Prostate gland (tissue), 2 donors: ENCODE measurements around the gene ANKMY1. TPM values are rescaled to one million over a fixed set of nuclear protein-coding genes. Genes with fewer than 3 reads are reported as not detected.

Experiments used
- DNase-seq: peaks from one replicate; pipeline ENCODE4 v3.0.0-alpha.2; 2019; ENCODE audit warnings: low spot score
- H3K27ac ChIP-seq, 2 donors: fragments of 200-600 bp; sonication (generic); 2 replicates each; pipeline ENCODE4 v1.5.1; 2017 to 2019
- H3K27me3 ChIP-seq: fragments of 200-600 bp; sonication (generic); replicated peaks from 2 replicates; pipeline ENCODE4 v1.5.1; 2019; ENCODE audit not compliant: insufficient read depth
- H3K36me3 ChIP-seq, 2 donors: fragments of 200-600 bp; sonication (generic); 1 replicate in 1 of 2; 2 replicates in 1 of 2; pipeline versions ENCODE4 v1.5.1 to v1.8.1; 2017 to 2019
- H3K4me1 ChIP-seq: fragments of 200-600 bp; sonication (generic); replicated peaks from 2 replicates; pipeline ENCODE4 v1.5.1; 2019
- H3K4me3 ChIP-seq, 2 donors: fragments of 200-600 bp; sonication (generic); 2 replicates each; pipeline ENCODE4 v1.5.1; 2017 to 2019
- H3K9me3 ChIP-seq: fragments of 200-600 bp; sonication (generic); 2 replicates; pipeline ENCODE4 v1.5.1; 2017
- CTCF ChIP-seq, 4 experiments: fragments of 200-600 bp in 2 of 4; fragments of 450-650 bp in 2 of 4; sonication (generic) in 2 of 4; IDR thresholded peaks; 1 replicate in 3 of 4; 2 replicates in 1 of 4; pipeline ENCODE4 v1.5.1; 2016 to 2019; ENCODE audit warnings: antibody characterized with exemption in 4 of 4, mild to moderate bottlenecking in 2 of 4, moderate library complexity in 2 of 4
- POLR2A ChIP-seq: fragments of 450-650 bp; IDR thresholded peaks from one replicate; pipeline ENCODE4 v1.6.1; 2016; ENCODE audit warnings: antibody characterized with exemption, mild to moderate bottlenecking
- POLR2AphosphoS5 ChIP-seq: sonication (generic); formaldehyde crosslinking; IDR thresholded peaks from one replicate; pipeline ENCODE4 v1.6.1; 2017; ENCODE audit warnings: antibody characterized with exemption
- WGBS: methylation state at CpG from one replicate; pipeline ENCODE4 v1.1.5; 2018; 5-methylcytosine and 5-hydroxymethylcytosine counted together
- intact Hi-C: fragments of 100-400 bp; cut with DNase I; formaldehyde crosslinking; loops from one replicate; pipeline ENCODE4 v1.14.2; 2022
- total RNA-seq, 2 donors: library from RNA; depleted of rRNA; stranded (reverse); fragments of >200 nt; gene quantifications; one replicate each; pipeline ENCODE4 v1.1.0, GENCODE V29; 2016

ANKMY1 gene
- total RNA-seq, 2 donors from 2014 or later: 22.7 to 31.4 TPM

- Histone ChIP-seq H3K4me3 (peak overlapping the region; percentile 70 to 76), H3K27ac (peak overlapping the region; percentile 82 to 95), H3K4me1 (peaks cover 16% of the 10 kb centered on the region), H3K9me3 (no peaks in the 10 kb centered on the region), H3K36me3 (no peaks in the 10 kb centered on the region), H3K27me3 (no peaks in the 10 kb centered on the region)
- intact Hi-C loops: loop anchor here (2.0 kb wide), 1 partner anchor 61 kb away; no protein-coding TSS in a partner anchor
- WGBS: under 1% methylated on average over 55 of the region's 88 CpGs
- no peak for DNase-seq
- TF ChIP-seq POLR2A (no peak), CTCF (IDR thresholded peaks at IDR 0.05) (no peak), POLR2AphosphoS5 (no peak)
Measured at GRCh38 chr2:240435948-240436682, 121.7 kb downstream of the ANKMY1 start.

GRCh38 chr2:240435457-240435947 lies 122.3 kb downstream of the ANKMY1 start, which contains the start of gene GPC1:
Gene GPC1 (plus strand): TSS chr2:240435663. CDS start chr2:240435919, 256 bp downstream.
- no peaks in the 10 kb centered on the region for H3K27me3 ChIP-seq
- peaks cover 16% of the 10 kb centered on the region for H3K4me1 ChIP-seq
- H3K4me3 ChIP-seq: peak within 1 kb of the TSS; percentile 70 to 76
- peak; percentile 72 for DNase-seq
- no peaks in the 10 kb centered on the region for H3K36me3 ChIP-seq
- WGBS: under 1% methylated on average over 59 of the region's 77 CpGs
- TF ChIP-seq POLR2AphosphoS5: no peak
- TF ChIP-seq POLR2A: peak; percentile 61
- peak in 1 of 4 experiments; percentile 32 for TF ChIP-seq CTCF (IDR thresholded peaks at IDR 0.05)
- H3K27ac ChIP-seq: peak within 1 kb of the TSS; percentile 82 to 95
- intact Hi-C loops: loop anchor here (2.0 kb wide), 1 partner anchor 61 kb away; no protein-coding TSS in a partner anchor
- H3K9me3 ChIP-seq: no peaks in the 10 kb centered on the region

DNA sequence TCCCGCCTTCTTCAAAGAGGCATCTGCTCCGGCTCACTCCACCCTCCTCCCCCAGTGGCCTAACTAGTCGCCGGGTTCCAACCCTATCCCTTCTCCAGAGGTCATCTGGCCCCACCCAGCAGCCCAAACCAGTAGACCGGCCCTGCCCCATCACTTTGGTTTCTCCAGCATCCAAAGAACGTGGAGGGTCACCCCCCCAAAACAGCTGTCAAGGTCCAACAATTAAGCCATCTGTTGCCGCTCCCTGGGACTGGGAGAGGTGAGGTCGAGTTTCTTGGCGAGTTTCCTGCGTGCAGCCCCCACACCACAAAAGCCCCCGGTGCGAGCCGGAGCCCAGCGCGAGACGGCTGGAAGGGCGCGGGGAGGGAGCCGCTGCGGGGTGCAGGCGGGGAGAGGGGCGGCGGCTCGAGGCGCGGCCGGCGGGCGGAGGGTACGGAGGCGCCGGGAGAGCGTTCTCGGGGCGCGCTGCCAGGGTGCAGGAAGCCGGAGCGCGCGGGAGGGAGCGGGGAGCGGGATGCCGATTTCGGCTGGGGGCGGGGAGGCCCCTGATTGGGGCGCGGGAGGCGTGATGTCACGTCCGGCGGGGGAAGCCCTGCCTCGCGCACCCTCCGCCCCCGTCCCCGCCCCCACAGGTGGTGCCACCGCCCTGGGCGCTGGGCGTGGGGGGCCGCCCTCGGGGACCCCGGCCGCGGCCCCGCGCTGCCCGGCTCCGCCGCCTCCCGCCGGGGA lies 122.9 kb downstream of the ANKMY1 start:
- no peaks in the 10 kb centered on the region for H3K27me3 ChIP-seq

More for the DNA sequence above, 122.9 kb downstream of the ANKMY1 start:
- Histone ChIP-seq H3K36me3 (no peaks in the 10 kb centered on the region), H3K4me3 (peak overlapping the region; percentile 70 to 76), H3K9me3 (no peaks in the 10 kb centered on the region), H3K27ac (peak overlapping the region; percentile 82 to 95), H3K4me1 (peaks cover 16% of the 10 kb centered on the region)
- intact Hi-C loops: loop anchor here (2.0 kb wide), 1 partner anchor 60 kb away; no protein-coding TSS in a partner anchor
- peak; percentile 92 for DNase-seq
- under 1% methylated on average over 24 of the region's 71 CpGs for WGBS
- TF ChIP-seq CTCF (IDR thresholded peaks at IDR 0.05): peak in 2 of 4 experiments; percentile 6 to 10
- TF ChIP-seq POLR2AphosphoS5: peak; percentile 56
- peak; percentile 73 for TF ChIP-seq POLR2A
